Ectodermal cell (in vitro differentiated cells): ENCODE results near the gene JAZF1.

Experiments used
- H3K27ac ChIP-seq: 2 replicates; pipeline ENCODE4 v1.7.0; 2013; ENCODE audit warnings: mild to moderate bottlenecking, low read depth, low read length; ENCODE audit not compliant: insufficient read depth, poor library complexity, severe bottlenecking
- H3K27me3 ChIP-seq: 2 replicates; pipeline ENCODE4 v1.7.0; 2013; ENCODE audit warnings: mild to moderate bottlenecking, low read length; ENCODE audit not compliant: insufficient read depth, control insufficient read depth, poor library complexity, severe bottlenecking
- H3K36me3 ChIP-seq: one replicate; pipeline ENCODE4 v1.7.0; 2013; ENCODE audit warnings: low read length; ENCODE audit not compliant: control insufficient read depth, insufficient read depth
- H3K4me1 ChIP-seq: one replicate; pipeline ENCODE4 v1.7.0; 2013; ENCODE audit warnings: low read length; ENCODE audit not compliant: control insufficient read depth, insufficient read depth
- H3K4me3 ChIP-seq: 2 replicates; pipeline ENCODE4 v1.7.0; 2013; ENCODE audit warnings: low read depth, low read length, control low read depth; ENCODE audit not compliant: insufficient read depth
- H3K9me3 ChIP-seq: 2 replicates; pipeline ENCODE4 v1.7.0; 2013; ENCODE audit warnings: mild to moderate bottlenecking, low read length, moderate library complexity; ENCODE audit not compliant: control insufficient read depth
- WGBS, 2 experiments: methylation state at CpG; one replicate each; pipeline ENCODE4 v1.1.7; 2013; ENCODE audit warnings: missing lambda C conversion rate in 2 of 2; 5-methylcytosine and 5-hydroxymethylcytosine counted together

The JAZF1 gene

GRCh38 chr7:27840760-27841364, 339.7 kb downstream of the JAZF1 start:
- no peak overlapping the region for H3K27ac ChIP-seq
- WGBS, 2 experiments = 93 to 95% methylated on average over 18 of the region's 18 CpGs
- H3K36me3 ChIP-seq = no peaks in the 10 kb centered on the region

GRCh38 chr7:27840313-27840712, 340.3 kb downstream of the JAZF1 start:
- no peak overlapping the region for H3K27ac ChIP-seq
- WGBS, 2 experiments = 92% methylated on average over 8 of the region's 8 CpGs
- H3K27me3 ChIP-seq = no peaks in the 10 kb centered on the region
- no peaks in the 10 kb centered on the region for H3K9me3 ChIP-seq
- H3K4me1 ChIP-seq = peaks cover 13% of the 10 kb centered on the region
- H3K4me3 ChIP-seq = no peak overlapping the region
- no peaks in the 10 kb centered on the region for H3K36me3 ChIP-seq

More at GRCh38 chr7:27840760-27841364, 339.7 kb downstream of the JAZF1 start:
- Histone ChIP-seq H3K4me1 (peaks cover 13% of the 10 kb centered on the region), H3K9me3 (no peaks in the 10 kb centered on the region), H3K27me3 (no peaks in the 10 kb centered on the region), H3K4me3 (no peak overlapping the region)

- 91 to 94% methylated on average over 10 of the region's 10 CpGs for WGBS, 2 experiments
- Histone ChIP-seq H3K9me3 (no peaks in the 10 kb centered on the region), H3K4me3 (no peak overlapping the region), H3K27ac (no peak overlapping the region), H3K27me3 (no peaks in the 10 kb centered on the region), H3K36me3 (no peaks in the 10 kb centered on the region), H3K4me1 (peaks cover 13% of the 10 kb centered on the region)
Observed at GRCh38 chr7:27839099-27839498, 341.5 kb downstream of the JAZF1 start.

GRCh38 chr7:27836536-27836935, 344.1 kb downstream of the JAZF1 start:
- Histone ChIP-seq H3K27me3 (no peaks in the 10 kb centered on the region), H3K4me1 (peaks cover 5% of the 10 kb centered on the region), H3K36me3 (no peaks in the 10 kb centered on the region), H3K27ac (no peak overlapping the region), H3K9me3 (no peaks in the 10 kb centered on the region), H3K4me3 (no peak overlapping the region)
- WGBS, 2 experiments = 97 to 100% methylated on average over 2 of the region's 2 CpGs

GRCh38 chr7:27835376-27835775, 345.2 kb downstream of the JAZF1 start:
- no peak overlapping the region for H3K4me3 ChIP-seq
- H3K9me3 ChIP-seq = no peaks in the 10 kb centered on the region
- WGBS, 2 experiments = 91 to 94% methylated on average over 6 to 7 of the region's 7 CpGs
- no peaks in the 10 kb centered on the region for H3K36me3 ChIP-seq
- H3K27me3 ChIP-seq = no peaks in the 10 kb centered on the region
- no peak overlapping the region for H3K27ac ChIP-seq
- no peaks in the 10 kb centered on the region for H3K4me1 ChIP-seq

- no peaks in the 10 kb centered on the region for H3K36me3 ChIP-seq
- H3K4me3 ChIP-seq = no peak overlapping the region
- H3K4me1 ChIP-seq = no peaks in the 10 kb centered on the region
- H3K27ac ChIP-seq = no peak overlapping the region
- no peaks in the 10 kb centered on the region for H3K9me3 ChIP-seq
- no peaks in the 10 kb centered on the region for H3K27me3 ChIP-seq
- WGBS, 2 experiments = 86 to 92% methylated on average over 7 of the region's 7 CpGs
Observed at GRCh38 chr7:27834179-27834921, 346.2 kb downstream of the JAZF1 start.

GRCh38 chr7:27826357-27826756, 354.2 kb downstream of the JAZF1 start:
- Histone ChIP-seq H3K27ac (no peak overlapping the region), H3K4me3 (no peak overlapping the region), H3K36me3 (no peaks in the 10 kb centered on the region), H3K27me3 (no peaks in the 10 kb centered on the region), H3K9me3 (no peaks in the 10 kb centered on the region), H3K4me1 (no peaks in the 10 kb centered on the region)
- WGBS, 2 experiments = 92 to 94% methylated on average over 5 of the region's 5 CpGs

- 100% methylated on average over 1 to 2 of the region's 2 CpGs for WGBS, 2 experiments
- Histone ChIP-seq H3K36me3 (no peaks in the 10 kb centered on the region), H3K4me1 (no peaks in the 10 kb centered on the region), H3K4me3 (no peak overlapping the region), H3K9me3 (no peaks in the 10 kb centered on the region), H3K27me3 (no peaks in the 10 kb centered on the region), H3K27ac (no peak overlapping the region)
Observed at GRCh38 chr7:27825891-27826290, 354.7 kb downstream of the JAZF1 start.

- H3K4me1 ChIP-seq = no peaks in the 10 kb centered on the region
- WGBS, 2 experiments = 67 to 95% methylated on average over 2 of the region's 2 CpGs
- no peaks in the 10 kb centered on the region for H3K9me3 ChIP-seq
- no peak overlapping the region for H3K27ac ChIP-seq
- no peak overlapping the region for H3K4me3 ChIP-seq
- no peaks in the 10 kb centered on the region for H3K36me3 ChIP-seq
- no peaks in the 10 kb centered on the region for H3K27me3 ChIP-seq
Observed at GRCh38 chr7:27822245-27822644, 358.4 kb downstream of the JAZF1 start.

GRCh38 chr7:27812706-27813105, 367.9 kb downstream of the JAZF1 start:
- Histone ChIP-seq H3K27me3 (no peaks in the 10 kb centered on the region), H3K27ac (no peak overlapping the region), H3K4me3 (no peak overlapping the region), H3K4me1 (no peaks in the 10 kb centered on the region), H3K9me3 (no peaks in the 10 kb centered on the region), H3K36me3 (no peaks in the 10 kb centered on the region)
- WGBS, 2 experiments = 91 to 100% methylated on average over 2 of the region's 2 CpGs
